ENCODE data around the gene FOXE1.

Gene FOXE1

DNA sequence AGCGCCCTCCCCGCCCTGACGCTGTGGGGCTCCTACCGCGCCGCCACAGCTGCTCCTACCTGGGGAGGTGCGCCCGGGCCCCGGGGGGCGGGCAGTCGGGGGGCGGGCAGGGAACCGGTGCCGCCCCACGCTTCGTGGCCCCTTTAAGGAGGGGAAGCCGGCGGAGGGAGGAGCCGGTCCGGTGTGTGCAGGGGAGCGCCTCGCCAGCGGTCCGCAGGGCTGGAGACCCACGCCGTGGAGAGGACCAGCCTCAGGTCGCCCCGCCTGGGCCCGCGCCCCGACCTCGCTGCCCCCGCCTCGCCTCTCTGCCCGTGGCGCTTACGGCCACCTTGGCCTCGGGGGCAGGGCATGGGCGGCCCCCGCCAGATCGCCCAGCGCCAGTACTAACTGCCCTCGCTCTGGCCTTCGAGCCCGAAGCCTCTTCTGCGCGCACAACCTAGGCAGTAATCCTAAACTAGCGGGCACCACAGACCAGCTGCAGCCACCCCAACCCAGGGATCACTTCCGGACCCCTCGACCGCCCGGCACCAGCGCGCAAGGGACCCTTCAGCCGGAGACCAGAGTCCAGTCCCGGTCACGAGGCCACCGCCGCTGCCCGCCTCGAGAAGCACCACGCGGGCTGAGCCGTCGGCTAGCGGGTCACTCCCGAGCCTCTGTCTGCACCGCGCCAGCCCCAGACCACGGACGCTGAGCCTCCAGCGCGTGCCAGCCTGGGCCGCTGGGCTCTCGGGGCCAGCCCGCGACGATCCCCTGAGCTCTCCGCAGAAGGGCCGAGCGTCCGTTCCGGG lies at the start of gene FOXE1:
Gene FOXE1 (plus strand): TSS at position 171 of the 788 bp plus-strand sequence. CDS start 689 bp downstream, outside the sequence.
- DNase-seq (ENCODE audit: low spot score), result no peak

DNA sequence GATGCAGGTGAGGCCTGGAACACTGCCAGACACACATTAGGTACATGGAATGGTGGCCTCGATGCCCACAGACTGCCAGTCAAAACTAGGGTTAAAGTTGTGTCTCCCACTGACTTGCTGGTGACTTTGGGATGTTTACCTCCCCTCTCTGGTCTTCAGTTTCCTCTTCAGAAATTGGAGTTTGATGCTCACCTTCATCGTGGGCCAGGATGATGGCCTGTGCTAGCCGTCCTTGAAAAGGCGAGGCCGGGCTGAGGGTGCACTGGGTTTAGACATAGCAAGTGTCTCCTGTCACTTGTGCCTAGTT lies 49.0 kb upstream of the FOXE1 start:
- no peak for DNase-seq (ENCODE audit: low spot score)

DNA sequence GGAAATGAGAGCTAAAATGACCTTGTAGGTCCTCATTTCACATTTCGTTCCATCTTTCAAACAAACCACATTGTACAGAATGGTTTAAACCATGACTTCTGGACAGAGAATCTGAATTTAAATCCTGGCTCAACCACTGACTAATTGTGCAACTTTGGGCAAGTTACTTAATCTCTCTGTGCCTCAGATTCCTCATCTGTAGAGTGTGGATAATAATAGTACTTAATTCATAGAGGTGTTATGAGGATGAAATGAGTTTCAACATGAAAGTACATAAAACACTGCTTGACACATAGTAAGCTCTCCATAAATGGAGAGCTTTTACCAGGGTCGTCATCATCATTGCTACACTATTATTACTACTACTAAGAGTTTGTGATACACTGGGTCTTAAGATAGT lies 46.3 kb upstream of the FOXE1 start:
- no peak for DNase-seq (ENCODE audit: low spot score)

DNA sequence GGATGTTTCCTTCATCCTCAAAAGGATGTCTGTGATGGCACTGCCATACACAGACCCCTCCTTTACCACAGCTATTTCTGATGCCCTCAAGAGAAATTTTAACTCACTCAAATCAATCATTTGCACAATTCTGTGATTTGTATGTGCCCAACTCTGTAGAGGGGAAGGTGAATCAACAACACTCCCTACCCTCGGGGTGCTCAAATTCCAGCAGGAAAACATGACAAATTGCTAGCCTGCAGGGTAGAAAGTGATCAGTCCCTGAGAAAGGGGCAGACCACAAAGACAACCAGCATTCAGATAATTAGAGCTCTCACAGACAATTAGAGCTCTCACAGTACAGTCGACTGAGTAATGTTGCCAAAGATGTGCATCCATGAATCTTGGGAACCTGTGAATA lies 45.3 kb upstream of the FOXE1 start:
- DNase-seq (ENCODE audit: low spot score), result no peak

DNA sequence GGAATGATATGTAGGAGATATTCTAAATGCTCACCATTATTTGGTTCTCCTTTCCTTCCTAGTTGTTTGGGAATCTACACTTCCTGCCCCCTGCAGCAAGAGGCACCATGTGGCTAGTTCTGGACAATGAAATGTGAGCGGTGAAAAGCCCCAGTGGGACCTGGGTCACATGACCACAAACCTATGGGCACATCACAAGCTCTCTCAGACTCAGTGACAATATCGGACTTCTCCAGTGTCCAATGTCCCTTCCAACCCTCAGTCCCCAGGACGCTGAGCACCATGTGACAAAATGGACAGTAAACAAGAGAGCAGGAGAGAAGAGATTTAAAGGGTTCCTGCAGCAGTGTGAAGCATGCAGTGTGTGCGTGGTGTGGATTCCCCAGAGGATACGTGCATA lies 44.6 kb upstream of the FOXE1 start:
- no peak for DNase-seq (ENCODE audit: low spot score)

DNA sequence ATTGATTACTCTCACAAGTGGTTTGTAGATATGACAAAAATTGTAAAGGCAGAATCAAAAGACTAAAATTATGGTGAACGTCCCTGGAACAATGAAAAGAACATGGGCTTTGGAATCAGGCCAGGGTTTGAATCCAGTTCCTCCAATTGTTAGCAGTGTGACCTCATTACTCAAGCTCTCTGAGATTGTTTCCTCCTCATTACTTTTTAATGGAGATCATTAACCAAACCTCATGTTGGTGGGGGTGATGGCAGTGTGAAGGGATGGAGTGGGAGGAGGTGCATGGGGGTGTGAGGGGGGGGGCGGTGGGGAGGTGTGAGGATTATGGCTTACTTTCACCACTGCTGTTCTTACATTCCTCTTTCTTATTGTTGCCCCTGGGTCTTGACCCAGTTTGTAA lies 44.1 kb upstream of the FOXE1 start:
- no peak for DNase-seq (ENCODE audit: low spot score)

DNA sequence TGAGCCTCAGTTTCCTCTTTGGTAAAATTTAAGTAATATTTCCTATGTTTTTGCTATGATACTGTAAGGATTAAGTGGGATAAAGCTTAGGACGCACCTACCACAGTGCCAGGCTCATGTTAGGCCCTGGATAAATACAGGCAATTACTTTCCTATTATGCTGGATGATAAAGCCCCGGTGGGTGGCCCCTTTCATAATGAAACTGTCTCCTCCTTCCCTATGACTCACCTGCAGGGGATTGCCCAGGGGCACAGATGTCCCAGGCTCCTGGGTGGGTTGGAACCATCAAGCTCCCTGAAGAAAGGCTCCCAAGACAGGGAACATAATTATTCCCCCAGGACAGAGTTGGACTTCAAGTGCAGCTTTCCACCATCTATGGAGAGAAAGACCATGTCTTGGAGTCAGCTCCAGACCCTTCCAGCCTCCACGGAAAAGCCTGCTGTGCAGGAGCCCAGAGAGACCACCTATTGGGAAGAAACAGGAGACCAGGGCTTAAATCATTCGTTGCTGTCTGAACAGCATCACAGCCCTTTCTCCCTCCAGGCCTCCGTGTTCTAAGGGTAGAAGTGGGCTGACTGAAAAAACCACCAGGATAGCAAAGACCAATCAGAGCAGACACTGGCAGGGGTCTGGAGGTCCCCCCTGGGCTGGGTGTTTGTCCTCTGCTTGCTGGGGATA lies 43.2 kb upstream of the FOXE1 start:
- no peak for DNase-seq (ENCODE audit: low spot score)

DNA sequence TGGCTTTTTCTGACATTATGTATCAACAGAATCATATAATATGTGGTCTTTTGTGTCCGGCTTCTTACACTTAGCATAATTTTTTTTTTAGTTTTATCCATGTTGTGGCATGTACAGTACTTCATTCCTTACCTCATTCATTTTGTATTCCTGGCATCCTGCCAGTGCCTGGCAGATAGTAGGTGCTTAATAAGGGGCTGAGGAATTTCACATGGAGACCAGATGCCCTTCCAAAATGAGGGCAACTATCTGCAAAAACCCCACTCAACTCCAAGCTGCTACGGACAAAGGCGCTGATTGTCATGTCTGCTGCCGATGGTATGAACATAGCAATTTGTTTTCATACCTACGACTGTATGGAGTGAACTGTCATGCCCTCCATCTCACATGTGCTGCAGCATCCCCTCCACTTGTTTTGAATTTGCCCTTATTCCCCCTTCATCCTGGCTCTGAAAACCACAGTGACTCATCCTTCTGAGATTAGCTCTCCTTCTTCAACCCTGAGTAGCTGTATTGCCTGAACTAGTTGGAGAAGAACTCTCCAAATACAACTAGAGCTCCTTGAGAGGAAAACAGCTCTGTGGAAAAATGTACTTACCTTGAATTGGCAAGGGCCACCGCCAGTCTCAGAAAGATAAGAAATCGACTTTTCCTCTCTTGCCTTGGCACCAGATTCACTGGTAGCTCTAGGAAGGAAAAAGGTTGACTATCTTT lies 41.3 kb upstream of the FOXE1 start:
- DNase-seq (ENCODE audit: low spot score), result no peak

DNA sequence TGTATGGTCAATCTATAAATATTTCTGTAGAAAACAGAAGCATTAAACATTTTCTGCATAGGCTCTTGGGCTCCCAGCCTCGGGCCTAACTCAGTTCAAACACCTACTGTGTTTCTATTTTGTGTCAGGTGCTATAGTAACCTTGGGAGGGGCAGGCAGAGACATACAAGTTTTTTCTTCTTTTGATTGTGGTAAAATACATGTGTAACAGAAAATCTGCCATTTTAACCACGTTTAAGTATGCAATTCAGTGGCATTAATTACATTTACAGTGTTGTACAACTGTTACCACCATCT lies 40.8 kb upstream of the FOXE1 start:
- DNase-seq (ENCODE audit: low spot score), result no peak

DNA sequence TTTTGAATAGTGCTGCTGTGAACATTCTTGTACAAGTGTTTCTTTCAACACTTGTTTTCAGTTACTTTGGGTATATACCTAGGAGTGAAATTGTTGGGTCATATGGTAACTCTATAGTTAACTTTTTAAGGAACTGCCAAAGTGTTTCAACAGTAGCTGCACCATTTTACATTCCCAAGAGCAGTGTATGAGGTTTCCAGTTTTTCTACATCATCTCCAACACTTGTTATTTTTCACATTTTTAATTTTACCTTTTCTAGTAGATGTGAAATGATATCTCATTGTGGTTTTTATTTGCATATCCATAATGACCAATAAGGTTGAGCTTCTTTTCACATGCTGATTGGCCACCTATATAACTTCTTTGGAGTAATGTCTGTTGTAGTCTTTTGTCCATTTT lies 40.0 kb upstream of the FOXE1 start:
- DNase-seq (ENCODE audit: low spot score), result no peak

DNA sequence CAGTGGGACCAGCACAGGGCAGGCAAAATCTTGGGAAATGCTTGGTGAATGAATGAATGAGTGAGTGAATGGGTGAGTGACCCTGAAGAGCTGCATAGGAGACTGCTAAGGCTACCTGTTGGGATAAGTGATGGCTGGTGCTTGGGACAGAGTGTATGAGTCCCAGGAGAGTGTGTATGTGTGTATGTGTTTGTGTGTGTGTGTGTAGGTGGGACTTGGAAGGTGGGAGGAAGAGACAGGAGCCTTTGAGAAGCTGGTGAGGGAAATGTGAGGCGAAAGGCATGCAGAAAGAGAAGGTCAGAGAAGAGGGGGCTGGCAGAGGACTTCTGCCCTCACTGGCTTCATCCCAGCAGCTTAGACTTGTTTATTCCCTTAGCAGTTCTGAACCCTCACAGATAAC lies 33.3 kb upstream of the FOXE1 start:
- no peak for DNase-seq (ENCODE audit: low spot score)

DNA sequence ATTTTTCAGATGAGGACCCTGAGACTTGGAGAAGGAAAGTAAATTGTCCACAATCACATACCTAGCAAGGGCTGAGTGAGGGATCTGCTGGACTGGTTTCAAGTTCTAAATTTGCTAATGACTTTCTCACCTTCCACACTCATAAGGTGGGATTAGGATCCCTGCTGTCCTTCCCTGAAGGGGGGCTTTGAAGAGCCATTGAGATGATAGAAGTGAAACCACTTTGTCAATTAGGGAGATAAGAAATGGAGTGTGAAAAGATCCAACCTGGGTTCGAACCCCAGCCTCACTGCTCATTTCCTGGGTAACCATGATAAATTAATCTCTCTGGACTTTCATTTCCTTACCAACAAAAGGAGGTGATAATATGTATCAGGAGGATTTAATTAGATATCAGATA lies 32.7 kb upstream of the FOXE1 start:
- DNase-seq (ENCODE audit: low spot score), result no peak

DNA sequence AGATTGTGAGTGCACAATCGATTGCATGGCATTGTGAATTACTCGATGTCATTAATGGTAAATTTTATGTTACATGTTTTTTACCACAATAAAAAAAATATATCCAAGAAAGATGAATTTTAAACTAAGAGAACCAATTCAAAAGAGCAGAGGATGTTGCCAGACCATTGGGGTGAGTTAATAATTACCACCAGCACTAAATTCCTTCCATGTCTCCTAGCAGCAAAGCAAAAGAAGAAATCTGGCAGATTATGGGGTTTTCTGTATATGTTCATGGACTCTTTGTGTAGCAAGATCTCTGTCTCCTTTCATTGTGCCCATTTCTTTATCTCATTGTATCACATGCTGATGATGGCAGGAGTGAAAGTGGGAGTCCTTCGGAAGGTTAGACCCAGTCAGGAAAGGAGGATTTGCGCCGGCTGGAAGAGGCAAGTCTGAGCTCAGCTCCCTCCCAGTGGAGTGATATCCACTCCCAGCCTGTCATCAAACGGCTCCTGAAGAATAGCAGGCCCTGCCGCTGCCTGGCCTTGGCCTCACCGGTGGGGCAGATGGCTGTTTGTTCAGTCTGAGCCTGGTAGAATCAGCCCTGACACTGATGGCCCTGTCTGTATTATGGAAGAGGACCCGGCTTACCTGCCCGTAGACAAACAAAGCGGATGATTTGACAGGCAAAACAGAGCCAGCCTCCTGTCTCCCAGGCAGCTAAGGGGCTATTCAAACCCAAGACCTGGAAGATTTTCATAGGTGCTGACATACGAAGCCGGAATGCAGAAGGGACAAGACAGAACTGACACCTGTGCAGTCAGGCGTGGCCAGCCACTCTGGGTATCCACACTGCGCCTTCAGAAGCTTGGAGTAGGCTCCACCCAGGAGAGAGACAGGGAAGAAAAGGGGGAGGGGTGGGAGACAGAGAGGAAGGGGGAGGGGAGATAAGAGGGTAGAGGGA lies 21.9 kb upstream of the FOXE1 start:
- no peak for DNase-seq (ENCODE audit: low spot score)

DNA sequence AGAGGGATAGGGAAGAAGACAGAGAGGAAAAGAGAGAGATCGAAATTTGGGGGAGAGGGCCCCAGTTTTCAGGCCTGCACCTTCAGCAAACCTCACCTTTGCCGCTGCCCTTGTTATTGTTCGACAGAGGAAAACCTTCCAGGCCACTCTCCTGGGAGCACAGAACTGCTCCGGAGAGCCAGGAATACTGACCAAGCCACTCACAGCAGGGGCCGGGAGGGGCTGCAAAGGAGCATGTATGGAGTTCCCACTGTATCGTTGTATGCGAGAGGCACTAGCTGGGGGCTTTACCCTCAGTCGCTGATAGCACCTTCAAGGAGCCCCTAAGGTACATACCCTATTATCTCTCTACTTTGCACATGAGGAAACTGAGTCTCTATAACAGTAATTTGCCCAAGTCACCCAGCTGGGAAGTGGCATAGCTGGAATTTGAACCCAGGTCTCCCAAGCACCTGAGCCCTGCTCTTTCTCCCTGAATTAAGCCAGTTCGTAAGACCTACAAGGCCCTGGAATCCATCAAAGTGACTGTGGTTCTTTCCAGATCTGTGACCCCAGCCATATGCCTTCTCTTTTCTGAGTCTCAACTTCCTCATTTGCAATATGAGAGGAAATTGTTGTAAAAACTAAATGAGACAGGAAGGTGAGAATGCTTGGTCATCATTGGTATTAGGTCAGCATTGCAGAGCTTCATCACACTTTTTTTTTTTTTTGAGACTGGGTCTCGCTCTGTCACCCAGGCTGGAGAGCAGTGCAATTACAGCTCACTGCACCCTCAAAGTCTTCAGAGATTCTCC lies 21.0 kb upstream of the FOXE1 start:
- DNase-seq (ENCODE audit: low spot score), result no peak

DNA sequence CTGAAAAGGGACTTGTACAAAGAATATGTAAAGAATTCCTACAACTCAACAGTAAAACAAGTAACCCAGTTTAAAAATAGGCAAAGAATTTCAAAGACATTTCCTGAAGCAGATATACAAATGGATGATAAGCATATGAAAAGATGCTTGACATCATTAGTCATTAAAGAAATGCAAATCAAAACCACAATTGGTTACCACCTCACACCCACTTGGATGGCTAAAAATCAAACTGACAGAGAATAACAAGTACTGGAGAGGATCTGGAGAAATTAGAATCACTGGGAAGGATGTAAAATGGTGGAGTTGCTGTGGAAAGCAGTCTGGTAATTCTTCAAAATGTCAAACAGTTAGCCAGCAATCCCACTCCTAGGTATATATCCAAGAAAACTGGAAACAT lies 12.5 kb upstream of the FOXE1 start:
- no peak for DNase-seq (ENCODE audit: low spot score)

DNA sequence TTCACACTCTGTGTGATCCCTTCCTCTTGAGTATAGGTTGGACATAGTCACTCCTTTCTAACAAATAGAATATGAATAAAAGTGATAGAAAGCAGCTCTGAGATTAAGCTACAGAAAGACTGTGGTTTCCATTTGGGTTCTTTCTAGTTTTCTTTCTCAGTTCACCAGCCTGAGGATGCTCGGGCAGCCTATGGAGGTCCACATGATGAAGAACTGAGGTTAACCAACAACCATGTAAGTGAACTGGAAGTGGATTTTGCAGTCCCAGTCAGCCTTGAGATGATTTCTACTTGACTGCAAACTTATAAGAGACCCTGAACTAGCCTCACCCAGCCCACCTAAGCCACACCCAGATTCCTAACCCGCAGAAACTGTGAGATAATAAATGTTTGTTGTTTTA lies 10.1 kb upstream of the FOXE1 start:
- no peak for DNase-seq (ENCODE audit: low spot score)

DNA sequence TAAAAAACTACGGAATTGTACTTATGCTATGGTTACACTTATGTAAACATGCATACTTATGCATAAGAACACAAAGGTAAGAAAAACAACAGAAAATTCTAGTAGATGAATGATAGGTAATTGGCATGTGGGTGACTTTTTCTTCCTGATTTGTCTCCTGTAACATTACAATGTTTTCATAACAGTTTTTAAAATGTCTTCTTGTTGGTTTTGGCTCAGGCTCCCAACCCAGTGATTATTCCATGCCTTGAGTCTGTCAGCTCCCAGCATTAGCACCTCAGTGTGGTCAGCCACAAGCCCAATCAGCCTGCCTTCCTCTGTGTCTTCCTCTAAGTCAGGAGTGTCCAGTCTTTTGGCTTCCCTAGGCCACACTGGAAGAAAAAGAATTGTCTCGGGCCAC lies 7.9 kb upstream of the FOXE1 start:
- DNase-seq (ENCODE audit: low spot score), result no peak

DNA sequence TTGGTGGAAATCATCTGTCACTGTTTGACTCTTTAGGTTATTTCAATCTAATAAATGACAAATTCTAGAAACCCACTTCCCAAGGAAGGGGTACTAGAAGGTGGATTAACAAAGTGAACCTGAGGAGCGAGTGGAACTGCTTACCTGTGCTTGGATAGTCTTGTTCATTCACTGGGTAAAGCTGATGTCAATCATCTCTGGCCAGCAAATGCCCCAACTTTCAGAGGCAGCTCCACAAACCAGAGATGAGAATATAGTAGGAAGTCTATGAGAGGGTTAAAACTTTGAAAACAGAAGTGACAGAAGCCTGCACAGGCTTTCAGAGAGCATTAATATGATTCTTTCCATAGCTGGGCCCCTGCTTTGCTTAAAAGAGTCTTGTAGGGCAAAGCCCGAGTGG lies 7.3 kb upstream of the FOXE1 start:
- no peak for DNase-seq (ENCODE audit: low spot score)

DNA sequence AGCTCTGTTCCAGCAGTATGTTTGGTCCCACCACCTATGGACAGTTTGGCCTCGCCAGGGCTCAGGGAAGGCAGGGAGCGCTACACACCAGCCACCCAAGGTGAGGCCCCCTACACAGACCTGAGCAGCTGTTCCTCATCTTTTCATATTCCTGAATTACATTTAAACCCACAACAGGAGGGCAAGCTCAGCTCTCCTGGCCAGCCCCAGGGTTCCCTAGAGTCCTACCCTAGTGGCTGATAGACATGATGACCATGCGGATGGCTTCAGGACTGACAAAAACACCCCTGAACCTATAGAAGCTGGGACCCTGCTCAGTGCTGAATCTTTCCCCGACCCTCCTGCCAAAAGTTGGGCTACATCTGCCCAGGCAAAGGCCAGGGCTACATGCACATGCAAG lies 6.7 kb upstream of the FOXE1 start:
- DNase-seq (ENCODE audit: low spot score), result no peak

DNA sequence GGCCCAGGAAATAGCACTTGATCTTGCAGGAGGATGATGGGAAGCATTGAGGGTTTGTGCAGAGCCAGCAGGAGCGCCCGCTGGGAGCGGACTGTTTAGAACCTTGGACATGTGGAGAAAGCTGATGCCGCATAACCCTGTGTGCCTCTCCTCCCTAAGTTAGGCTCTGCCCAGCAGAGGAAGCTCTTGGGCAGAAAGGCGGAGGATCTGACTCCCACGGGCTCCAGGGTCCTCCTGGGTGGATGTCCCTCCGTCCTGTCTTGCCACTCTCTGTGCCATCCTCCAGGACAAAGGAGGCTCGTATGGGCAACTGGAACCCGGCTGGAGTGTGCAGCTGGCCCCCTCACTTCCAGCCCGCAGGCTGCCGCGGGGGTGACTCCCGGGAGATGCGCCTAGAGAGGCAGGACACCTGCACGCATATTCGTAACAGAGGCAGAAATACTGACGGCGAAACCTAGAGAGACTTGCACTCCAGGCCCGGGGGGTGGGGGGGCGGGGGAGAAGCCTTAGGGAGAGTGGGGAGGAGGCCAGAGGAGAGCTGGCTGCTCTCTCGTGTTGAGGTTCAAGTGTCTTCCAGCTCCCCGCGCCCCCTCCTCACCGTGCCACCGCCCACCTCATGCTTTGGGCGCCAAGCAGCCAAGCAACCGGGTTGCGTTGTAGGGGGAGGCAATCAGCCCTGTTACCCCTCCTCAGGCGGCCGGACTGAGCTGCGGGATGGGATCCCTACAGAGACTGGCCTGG lies 5.4 kb upstream of the FOXE1 start:
- DNase-seq (ENCODE audit: low spot score), result no peak

DNA sequence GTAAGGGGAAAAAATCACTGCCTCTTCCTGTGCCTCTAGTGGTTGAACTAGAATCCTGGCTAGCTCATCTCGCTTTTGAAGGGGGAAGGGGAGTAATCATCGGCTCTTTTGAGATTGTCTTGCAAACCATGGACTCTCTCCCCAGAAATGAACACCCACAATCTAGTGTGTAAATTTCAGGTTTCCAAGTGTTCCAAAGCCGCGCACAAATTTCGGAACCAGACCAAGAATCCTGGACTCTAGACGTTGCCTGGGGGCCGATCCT lies 4.9 kb upstream of the FOXE1 start:
- DNase-seq (ENCODE audit: low spot score), result no peak
